ENCODE data around the gene PSD.

Gene PSD

DNA sequence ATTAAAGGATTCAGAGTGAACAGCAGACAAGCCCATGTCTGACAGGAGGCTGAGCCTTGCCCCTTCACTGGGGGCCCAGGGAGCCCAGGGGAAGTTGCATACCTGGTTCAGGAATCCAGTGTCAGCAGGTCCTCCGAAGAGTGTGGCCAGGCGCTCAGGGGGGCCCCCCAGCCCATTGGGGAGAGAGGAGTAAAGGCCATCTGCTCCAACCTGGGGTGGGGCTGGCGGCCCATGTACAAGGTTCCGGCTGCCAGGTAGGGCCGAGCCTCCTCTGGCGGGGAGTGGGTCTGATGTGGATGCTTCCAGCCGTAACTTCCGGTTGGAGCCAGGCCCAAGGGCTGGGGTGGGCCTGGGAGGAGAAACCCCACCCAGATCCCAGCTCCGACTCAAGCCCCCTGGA lies 2.3 kb downstream of the PSD start:
- DNase-seq (ENCODE audit: extremely low read depth, low read depth): no peak
- TF ChIP-seq, protein P1, sequence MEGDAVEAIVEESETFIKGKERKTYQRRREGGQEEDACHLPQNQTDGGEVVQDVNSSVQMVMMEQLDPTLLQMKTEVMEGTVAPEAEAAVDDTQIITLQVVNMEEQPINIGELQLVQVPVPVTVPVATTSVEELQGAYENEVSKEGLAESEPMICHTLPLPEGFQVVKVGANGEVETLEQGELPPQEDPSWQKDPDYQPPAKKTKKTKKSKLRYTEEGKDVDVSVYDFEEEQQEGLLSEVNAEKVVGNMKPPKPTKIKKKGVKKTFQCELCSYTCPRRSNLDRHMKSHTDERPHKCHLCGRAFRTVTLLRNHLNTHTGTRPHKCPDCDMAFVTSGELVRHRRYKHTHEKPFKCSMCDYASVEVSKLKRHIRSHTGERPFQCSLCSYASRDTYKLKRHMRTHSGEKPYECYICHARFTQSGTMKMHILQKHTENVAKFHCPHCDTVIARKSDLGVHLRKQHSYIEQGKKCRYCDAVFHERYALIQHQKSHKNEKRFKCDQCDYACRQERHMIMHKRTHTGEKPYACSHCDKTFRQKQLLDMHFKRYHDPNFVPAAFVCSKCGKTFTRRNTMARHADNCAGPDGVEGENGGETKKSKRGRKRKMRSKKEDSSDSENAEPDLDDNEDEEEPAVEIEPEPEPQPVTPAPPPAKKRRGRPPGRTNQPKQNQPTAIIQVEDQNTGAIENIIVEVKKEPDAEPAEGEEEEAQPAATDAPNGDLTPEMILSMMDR (IDR thresholded peaks at IDR 0.05; ENCODE audit: low read depth, low read length, missing control alignments): no peak
- H3K4me3 ChIP-seq (replicated peaks; ENCODE audit: low read depth, low read length): no peak overlapping the region

- TF ChIP-seq, protein P1 (IDR thresholded peaks at IDR 0.05; ENCODE audit: low read depth, low read length, missing control alignments): no peak
- no peak for DNase-seq (ENCODE audit: extremely low read depth, low read depth)
- no peak overlapping the region for H3K4me3 ChIP-seq (replicated peaks; ENCODE audit: low read depth, low read length)
Measured at GRCh38 chr10:102414749-102415148, 3.8 kb downstream of the PSD start.

GRCh38 chr10:102413806-102414561 lies 4.6 kb downstream of the PSD start:
- TF ChIP-seq, protein P1 (IDR thresholded peaks at IDR 0.05; ENCODE audit: low read depth, low read length, missing control alignments): no peak
- H3K4me3 ChIP-seq (replicated peaks; ENCODE audit: low read depth, low read length): no peak overlapping the region
- no peak for DNase-seq (ENCODE audit: extremely low read depth, low read depth)

GRCh38 chr10:102413053-102413705 lies 5.4 kb downstream of the PSD start:
- H3K4me3 ChIP-seq (replicated peaks; ENCODE audit: low read depth, low read length): no peak overlapping the region
- no peak for DNase-seq (ENCODE audit: extremely low read depth, low read depth)
- TF ChIP-seq, protein P1 (IDR thresholded peaks at IDR 0.05; ENCODE audit: low read depth, low read length, missing control alignments): no peak

DNA sequence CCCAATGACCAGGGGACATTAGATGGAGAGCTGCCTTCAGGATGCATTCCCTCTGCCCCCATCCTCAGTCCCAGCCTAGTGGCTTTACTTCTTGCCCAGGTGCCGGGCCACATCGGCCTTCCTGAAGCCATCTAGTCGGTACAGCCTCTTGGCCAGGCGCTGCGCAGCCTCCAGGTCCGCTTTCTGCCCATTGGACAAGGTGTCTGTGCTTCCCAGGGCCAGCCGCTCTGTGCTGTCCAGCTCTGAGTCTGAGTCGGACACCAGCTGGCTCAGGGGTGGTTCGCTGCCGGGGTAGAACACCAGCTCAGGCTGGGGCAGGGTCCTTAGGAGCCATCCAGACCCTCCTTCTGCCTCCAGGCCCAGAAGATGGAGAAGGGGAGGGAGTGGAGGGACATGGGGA lies 6.3 kb downstream of the PSD start:
- TF ChIP-seq, protein P1 (IDR thresholded peaks at IDR 0.05; ENCODE audit: low read depth, low read length, missing control alignments): no peak
- no peak overlapping the region for H3K4me3 ChIP-seq (replicated peaks; ENCODE audit: low read depth, low read length)

DNA sequence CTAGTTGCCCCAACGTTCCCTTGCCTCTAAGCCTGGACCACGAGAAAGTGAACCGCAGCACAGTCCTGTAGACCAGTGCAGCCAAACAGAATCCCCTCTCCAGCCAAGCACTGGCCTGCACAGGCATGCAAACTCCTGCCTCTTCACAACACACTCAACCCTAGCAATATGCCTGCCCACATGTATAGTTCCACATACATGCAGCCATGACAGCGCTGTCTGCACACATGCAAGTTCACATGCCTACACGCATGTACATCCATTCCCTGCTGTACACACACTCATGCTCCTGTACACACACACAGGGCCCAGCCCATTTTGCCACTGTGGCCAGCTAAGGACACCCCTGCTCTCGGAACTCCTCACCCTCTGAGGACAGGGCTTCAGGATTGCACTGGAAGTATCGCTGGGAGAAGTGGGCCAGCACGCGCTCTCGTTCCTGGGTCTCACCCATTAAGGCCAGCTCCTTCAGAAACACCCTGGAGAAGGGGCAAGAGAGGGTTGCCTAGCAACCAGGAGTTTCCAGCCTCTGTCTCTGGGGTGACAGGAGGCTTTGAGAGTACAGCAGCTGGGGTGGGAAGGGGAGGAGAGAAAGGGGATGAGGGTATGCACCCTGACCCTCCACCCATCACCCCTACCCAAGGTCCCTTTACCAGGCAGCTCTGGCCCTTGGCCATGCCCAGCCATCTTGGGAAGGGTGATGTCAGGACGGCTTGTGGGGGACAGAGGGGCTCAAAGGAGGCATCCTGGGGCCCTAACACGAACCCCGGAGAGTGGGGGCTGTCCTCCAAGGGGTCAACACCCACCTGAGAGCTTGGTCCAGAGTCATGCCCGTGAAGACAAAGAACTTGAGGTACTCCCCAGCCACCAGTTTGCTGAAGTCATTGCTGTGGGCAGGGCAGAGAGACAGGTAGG lies 7.0 kb downstream of the PSD start:
- DNase-seq (ENCODE audit: extremely low read depth, low read depth): no peak
- TF ChIP-seq, protein P1 (IDR thresholded peaks at IDR 0.05; ENCODE audit: low read depth, low read length, missing control alignments): no peak
- no peak overlapping the region for H3K4me3 ChIP-seq (replicated peaks; ENCODE audit: low read depth, low read length)

More for the DNA sequence above, 6.3 kb downstream of the PSD start:
- DNase-seq (ENCODE audit: extremely low read depth, low read depth): no peak
